WTC11 (cell line): Measurements from ENCODE around the gene CTAGE1. TPM values are rescaled to one million over a fixed set of nuclear protein-coding genes. Genes with fewer than 3 reads are reported as not detected.

Source experiments
- ATAC-seq: fragments of 200-7000 bp; cut with Tn5 transposase; 2 replicates; pipeline ENCODE4 v1.10.0; 2021; ENCODE audit warnings: mild to moderate bottlenecking, moderate library complexity
- CTCF ChIA-PET: fragments of 300-600 bp; sonication (Branson Sonifier 250); formaldehyde crosslinking; loops from one replicate; lab custom pipeline; 2021; ENCODE audit warnings: antibody characterized with exemption; lab: Charles Lee
- POLR2A ChIA-PET: fragments of 350-600 bp; sonication (Branson Sonifier 250); formaldehyde crosslinking; loops from one replicate; lab custom pipeline; 2021; ENCODE audit warnings: antibody characterized with exemption; lab: Charles Lee
- DNase-seq: peaks from one replicate; pipeline ENCODE4 v3.0.0; 2021; ENCODE audit warnings: low spot score
- H3K27ac Mint-ChIP-seq: 2 replicates; pipeline ENCODE4 v1.8.0; 2021; ENCODE audit warnings: mixed read lengths
- H3K27me3 Mint-ChIP-seq: 2 replicates; pipeline ENCODE4 v1.8.0; 2021; ENCODE audit warnings: low read depth, mild to moderate bottlenecking, moderate library complexity, mixed read lengths
- H3K36me3 Mint-ChIP-seq: 2 replicates; pipeline ENCODE4 v1.8.0; 2021; ENCODE audit warnings: mixed read lengths
- H3K4me1 Mint-ChIP-seq: 2 replicates; pipeline ENCODE4 v1.8.0; 2022; ENCODE audit warnings: mixed read lengths
- H3K4me3 Mint-ChIP-seq: 2 replicates; pipeline ENCODE4 v1.8.0; 2021; ENCODE audit warnings: mild to moderate bottlenecking, moderate library complexity, mixed read lengths
- H3K9me3 Mint-ChIP-seq: 2 replicates; pipeline ENCODE4 v1.8.0; 2021; ENCODE audit warnings: mixed read lengths
- CREM ChIP-seq: sonication (generic); formaldehyde crosslinking; IDR thresholded peaks from 2 replicates; pipeline ENCODE4 v1.8.1; 2022; ENCODE audit warnings: mild to moderate bottlenecking, missing genetic modification reagents, moderate library complexity
- ELF4 ChIP-seq: sonication (generic); formaldehyde crosslinking; IDR thresholded peaks from 2 replicates; pipeline ENCODE4 v1.8.1; 2022; ENCODE audit warnings: low read depth, mild to moderate bottlenecking, moderate library complexity, missing genetic modification reagents
- FOXK1 ChIP-seq: sonication (generic); formaldehyde crosslinking; IDR thresholded peaks from 2 replicates; pipeline ENCODE4 v1.8.0; 2022; ENCODE audit warnings: mild to moderate bottlenecking, moderate library complexity, missing genetic modification reagents
- FOXP1 ChIP-seq: sonication (generic); formaldehyde crosslinking; IDR thresholded peaks from 2 replicates; pipeline ENCODE4 v1.8.0; 2022; ENCODE audit warnings: missing genetic modification reagents, mild to moderate bottlenecking, moderate library complexity, borderline replicate concordance
- KAT7 ChIP-seq: sonication (generic); formaldehyde crosslinking; IDR thresholded peaks from 2 replicates; pipeline ENCODE4 v1.8.1; 2023; ENCODE audit warnings: missing genetic modification reagents, mild to moderate bottlenecking, borderline replicate concordance
- MXD4 ChIP-seq: fragments of 250-450 bp; sonication (Bioruptor Pico); IDR thresholded peaks from 2 replicates; pipeline ENCODE4 v1.8.0; 2021; ENCODE audit warnings: mild to moderate bottlenecking, moderate library complexity, borderline replicate concordance
- PRRX2 ChIP-seq: fragments of 250-450 bp; sonication (Bioruptor Pico); IDR thresholded peaks from 2 replicates; pipeline ENCODE4 v1.8.0; 2021; ENCODE audit warnings: mild to moderate bottlenecking
- RORB ChIP-seq: fragments of 250-450 bp; sonication (Bioruptor Pico); IDR thresholded peaks from 2 replicates; pipeline ENCODE4 v1.9.0; 2021; ENCODE audit warnings: mild to moderate bottlenecking
- TP53 ChIP-seq: sonication (generic); formaldehyde crosslinking; IDR thresholded peaks from 2 replicates; pipeline ENCODE4 v1.8.1; 2023; ENCODE audit warnings: mild to moderate bottlenecking, missing genetic modification reagents
- ZNF396 ChIP-seq: fragments of 250-450 bp; sonication (Bioruptor Pico); IDR thresholded peaks from 2 replicates; pipeline ENCODE4 v1.8.0; 2021; ENCODE audit warnings: mild to moderate bottlenecking, moderate library complexity, borderline replicate concordance
- total RNA-seq: library from RNA; stranded (reverse); gene quantifications from 3 replicates; pipeline ENCODE4 v1.2.3, GENCODE V29; 2021
- TF ChIP-seq, protein P1 (sequence below): sonication (generic); formaldehyde crosslinking; conservative IDR thresholded peaks from 2 replicates; pipeline ENCODE4 v1.8.1; 2023; ENCODE audit warnings: mild to moderate bottlenecking, low read depth, missing genetic modification reagents, moderate library complexity
- TF ChIP-seq, protein P2 (sequence below): sonication (generic); formaldehyde crosslinking; IDR thresholded peaks from 2 replicates; pipeline ENCODE4 v1.8.0; 2022; ENCODE audit warnings: mild to moderate bottlenecking, missing genetic modification reagents
- TF ChIP-seq, protein P3 (sequence below): sonication (generic); formaldehyde crosslinking; IDR thresholded peaks from 2 replicates; pipeline ENCODE4 v1.8.1; 2023; ENCODE audit warnings: mild to moderate bottlenecking, missing genetic modification reagents

The CTAGE1 gene
- total RNA-seq, 1 experiment from 2014 or later = not detected

GRCh38 chr18:22420652-22421051 lies 2.9 kb upstream of the CTAGE1 start:
- peaks cover 17% of the 10 kb centered on the region for H3K9me3 Mint-ChIP-seq
- H3K36me3 Mint-ChIP-seq = peaks cover 7% of the 10 kb centered on the region; the same call in 1 of the 2 replicates
- peaks cover 3% of the 10 kb centered on the region; the same call in 1 of the 2 replicates for H3K4me1 Mint-ChIP-seq
- DNase-seq (no peak), ATAC-seq (no peak)
- H3K27me3 Mint-ChIP-seq = peaks cover 13% of the 10 kb centered on the region
- no peak overlapping the region for H3K27ac Mint-ChIP-seq
- CTCF ChIA-PET = no interaction called here
- POLR2A ChIA-PET = no interaction called here
- H3K4me3 Mint-ChIP-seq = no peak overlapping the region
- TF ChIP-seq, protein P1, sequence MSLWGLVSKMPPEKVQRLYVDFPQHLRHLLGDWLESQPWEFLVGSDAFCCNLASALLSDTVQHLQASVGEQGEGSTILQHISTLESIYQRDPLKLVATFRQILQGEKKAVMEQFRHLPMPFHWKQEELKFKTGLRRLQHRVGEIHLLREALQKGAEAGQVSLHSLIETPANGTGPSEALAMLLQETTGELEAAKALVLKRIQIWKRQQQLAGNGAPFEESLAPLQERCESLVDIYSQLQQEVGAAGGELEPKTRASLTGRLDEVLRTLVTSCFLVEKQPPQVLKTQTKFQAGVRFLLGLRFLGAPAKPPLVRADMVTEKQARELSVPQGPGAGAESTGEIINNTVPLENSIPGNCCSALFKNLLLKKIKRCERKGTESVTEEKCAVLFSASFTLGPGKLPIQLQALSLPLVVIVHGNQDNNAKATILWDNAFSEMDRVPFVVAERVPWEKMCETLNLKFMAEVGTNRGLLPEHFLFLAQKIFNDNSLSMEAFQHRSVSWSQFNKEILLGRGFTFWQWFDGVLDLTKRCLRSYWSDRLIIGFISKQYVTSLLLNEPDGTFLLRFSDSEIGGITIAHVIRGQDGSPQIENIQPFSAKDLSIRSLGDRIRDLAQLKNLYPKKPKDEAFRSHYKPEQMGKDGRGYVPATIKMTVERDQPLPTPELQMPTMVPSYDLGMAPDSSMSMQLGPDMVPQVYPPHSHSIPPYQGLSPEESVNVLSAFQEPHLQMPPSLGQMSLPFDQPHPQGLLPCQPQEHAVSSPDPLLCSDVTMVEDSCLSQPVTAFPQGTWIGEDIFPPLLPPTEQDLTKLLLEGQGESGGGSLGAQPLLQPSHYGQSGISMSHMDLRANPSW = no peak
- TF ChIP-seq CREM (CRISPR knock-in tag) (no peak), TP53 (no peak), KAT7 (no peak), MXD4 (CRISPR knock-in tag) (no peak), ZNF396 (CRISPR knock-in tag) (no peak), RORB (no peak), ELF4 (CRISPR knock-in tag) (no peak), PRRX2 (CRISPR knock-in tag) (no peak)
- TF ChIP-seq, protein P2, sequence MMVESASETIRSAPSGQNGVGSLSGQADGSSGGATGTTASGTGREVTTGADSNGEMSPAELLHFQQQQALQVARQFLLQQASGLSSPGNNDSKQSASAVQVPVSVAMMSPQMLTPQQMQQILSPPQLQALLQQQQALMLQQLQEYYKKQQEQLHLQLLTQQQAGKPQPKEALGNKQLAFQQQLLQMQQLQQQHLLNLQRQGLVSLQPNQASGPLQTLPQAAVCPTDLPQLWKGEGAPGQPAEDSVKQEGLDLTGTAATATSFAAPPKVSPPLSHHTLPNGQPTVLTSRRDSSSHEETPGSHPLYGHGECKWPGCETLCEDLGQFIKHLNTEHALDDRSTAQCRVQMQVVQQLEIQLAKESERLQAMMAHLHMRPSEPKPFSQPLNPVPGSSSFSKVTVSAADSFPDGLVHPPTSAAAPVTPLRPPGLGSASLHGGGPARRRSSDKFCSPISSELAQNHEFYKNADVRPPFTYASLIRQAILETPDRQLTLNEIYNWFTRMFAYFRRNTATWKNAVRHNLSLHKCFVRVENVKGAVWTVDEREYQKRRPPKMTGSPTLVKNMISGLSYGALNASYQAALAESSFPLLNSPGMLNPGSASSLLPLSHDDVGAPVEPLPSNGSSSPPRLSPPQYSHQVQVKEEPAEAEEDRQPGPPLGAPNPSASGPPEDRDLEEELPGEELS (CRISPR knock-in tag) = no peak
- TF ChIP-seq, protein P3, sequence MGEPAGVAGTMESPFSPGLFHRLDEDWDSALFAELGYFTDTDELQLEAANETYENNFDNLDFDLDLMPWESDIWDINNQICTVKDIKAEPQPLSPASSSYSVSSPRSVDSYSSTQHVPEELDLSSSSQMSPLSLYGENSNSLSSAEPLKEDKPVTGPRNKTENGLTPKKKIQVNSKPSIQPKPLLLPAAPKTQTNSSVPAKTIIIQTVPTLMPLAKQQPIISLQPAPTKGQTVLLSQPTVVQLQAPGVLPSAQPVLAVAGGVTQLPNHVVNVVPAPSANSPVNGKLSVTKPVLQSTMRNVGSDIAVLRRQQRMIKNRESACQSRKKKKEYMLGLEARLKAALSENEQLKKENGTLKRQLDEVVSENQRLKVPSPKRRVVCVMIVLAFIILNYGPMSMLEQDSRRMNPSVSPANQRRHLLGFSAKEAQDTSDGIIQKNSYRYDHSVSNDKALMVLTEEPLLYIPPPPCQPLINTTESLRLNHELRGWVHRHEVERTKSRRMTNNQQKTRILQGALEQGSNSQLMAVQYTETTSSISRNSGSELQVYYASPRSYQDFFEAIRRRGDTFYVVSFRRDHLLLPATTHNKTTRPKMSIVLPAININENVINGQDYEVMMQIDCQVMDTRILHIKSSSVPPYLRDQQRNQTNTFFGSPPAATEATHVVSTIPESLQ = no peak
- TF ChIP-seq, all 79 proteins: peak for 0

GRCh38 chr18:22412176-22412911 lies 5.4 kb downstream of the CTAGE1 start:
- Mint-ChIP-seq H3K9me3 (peaks cover 17% of the 10 kb centered on the region), H3K4me3 (no peak overlapping the region)
- CTCF ChIA-PET = no interaction called here
- POLR2A ChIA-PET = interaction anchor here (0.5 kb wide), 1 partner anchor 1185 kb away, joined by 3 read pairs; no protein-coding TSS in a partner anchor
- no peak for TF ChIP-seq FOXP1 (CRISPR knock-in tag)
- TF ChIP-seq FOXK1 = no peak
- TF ChIP-seq, protein P2 (CRISPR knock-in tag) = no peak
- TF ChIP-seq, all 79 proteins: peak for 0
- no peak for ATAC-seq
- H3K27ac Mint-ChIP-seq = no peak overlapping the region
- H3K4me1 Mint-ChIP-seq = no peaks in the 10 kb centered on the region; the same call in 1 of the 2 replicates
- H3K27me3 Mint-ChIP-seq = peaks cover 14% of the 10 kb centered on the region
- H3K36me3 Mint-ChIP-seq = no peaks in the 10 kb centered on the region
- no peak for DNase-seq
